GM21367 (cell line): ENCODE measurements around the gene MLLT6.

ENCODE experiments used
- ATAC-seq: cut with Tn5 transposase; IDR thresholded peaks from one replicate; pipeline ENCODE4 v1.9.1; 2021; ENCODE audit not compliant: unreplicated experiment

The MLLT6 gene

DNA sequence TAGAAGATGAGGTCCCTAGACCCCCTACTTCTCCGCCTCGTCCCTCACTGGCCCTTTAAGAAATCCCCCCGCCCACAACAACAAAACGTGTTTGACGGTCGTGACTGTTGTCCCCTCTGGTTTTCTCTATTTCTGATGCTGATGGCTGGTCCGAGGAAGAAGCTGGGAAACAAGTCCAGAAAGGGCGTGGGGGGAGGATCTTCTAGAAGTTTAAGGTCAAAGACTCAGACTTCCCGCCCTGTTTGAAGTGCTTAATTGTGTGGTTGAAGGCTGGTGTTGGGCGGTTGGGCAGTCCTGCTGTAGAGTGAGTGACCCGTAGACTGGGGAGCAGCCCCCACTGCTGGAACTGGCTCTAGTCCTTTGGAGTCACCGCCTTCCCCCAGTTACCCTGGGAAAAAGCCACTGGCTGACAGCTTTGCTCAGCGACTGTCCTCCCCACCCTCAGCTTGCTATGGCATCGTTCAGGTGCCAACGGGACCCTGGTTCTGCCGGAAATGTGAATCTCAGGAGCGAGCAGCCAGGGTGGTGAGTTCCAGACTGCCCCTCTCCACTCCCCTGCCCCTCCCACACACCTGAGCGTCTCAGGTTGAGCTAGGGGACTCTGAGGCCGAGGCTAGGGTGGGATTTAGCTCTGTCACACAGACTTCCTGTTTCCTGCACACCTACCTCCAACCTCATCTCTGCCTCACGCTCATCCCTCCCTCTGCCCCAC, 1.6 kb downstream of the MLLT6 start:
- no peak for ATAC-seq

DNA sequence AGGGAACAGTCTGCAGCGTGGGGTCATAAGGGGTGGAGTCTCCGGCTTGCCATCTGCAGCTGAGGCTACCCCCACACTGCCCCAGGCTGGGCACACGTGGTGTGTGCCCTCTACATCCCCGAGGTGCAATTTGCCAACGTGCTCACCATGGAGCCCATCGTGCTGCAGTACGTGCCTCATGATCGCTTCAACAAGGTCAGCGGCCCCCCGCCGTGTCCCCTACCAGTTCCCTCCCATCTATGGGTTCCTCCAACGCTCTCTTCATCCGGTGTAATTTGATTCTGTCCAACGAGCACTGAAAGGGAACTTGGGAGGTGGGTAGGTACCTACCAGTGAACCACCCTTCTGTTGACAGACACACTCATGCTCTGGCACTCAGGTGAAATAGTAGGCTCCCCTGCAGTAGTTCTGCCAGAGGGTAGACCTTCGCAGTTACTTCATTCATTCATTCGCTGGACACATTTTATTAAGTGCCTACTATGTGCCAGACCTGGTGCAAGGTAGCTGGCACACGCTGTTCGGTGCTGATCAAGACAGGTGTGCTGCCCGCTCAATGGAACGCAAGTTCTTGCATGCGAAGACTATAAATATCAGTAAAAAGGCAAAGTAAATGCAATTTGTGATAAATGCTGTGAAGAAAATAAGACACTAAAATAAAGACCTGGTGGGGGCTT, 2.7 kb downstream of the MLLT6 start:
- ATAC-seq: no peak

DNA sequence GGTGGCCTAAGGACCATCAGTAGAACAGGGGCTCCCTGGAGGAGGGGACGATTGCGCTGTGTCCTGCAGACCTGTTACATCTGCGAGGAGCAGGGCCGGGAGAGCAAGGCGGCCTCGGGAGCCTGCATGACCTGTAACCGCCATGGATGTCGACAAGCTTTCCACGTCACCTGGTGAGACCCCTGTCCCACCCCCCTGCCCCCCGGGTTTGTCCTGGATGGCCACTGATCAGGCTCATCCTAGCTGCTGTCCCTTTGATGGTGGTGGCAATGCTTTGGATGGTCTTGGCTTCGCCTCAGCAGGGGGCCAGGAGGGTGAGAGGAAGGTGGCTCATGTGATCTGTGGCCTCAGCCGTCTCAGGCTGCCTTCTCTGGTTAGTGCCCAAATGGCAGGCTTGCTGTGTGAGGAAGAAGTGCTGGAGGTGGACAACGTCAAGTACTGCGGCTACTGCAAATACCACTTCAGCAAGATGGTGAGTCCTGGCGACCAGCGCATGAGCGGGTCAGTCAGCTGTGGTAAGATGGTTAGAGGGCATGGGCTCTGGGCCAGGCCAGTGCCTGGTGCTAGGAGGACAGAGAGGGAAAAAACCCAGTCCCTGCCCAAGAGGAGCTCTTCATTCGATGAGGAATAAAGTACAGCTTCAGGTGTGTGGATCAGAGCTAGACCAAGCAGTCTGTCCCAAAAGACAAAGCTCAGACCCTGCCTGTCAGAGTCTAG, 4.2 kb downstream of the MLLT6 start:
- no peak for ATAC-seq

DNA sequence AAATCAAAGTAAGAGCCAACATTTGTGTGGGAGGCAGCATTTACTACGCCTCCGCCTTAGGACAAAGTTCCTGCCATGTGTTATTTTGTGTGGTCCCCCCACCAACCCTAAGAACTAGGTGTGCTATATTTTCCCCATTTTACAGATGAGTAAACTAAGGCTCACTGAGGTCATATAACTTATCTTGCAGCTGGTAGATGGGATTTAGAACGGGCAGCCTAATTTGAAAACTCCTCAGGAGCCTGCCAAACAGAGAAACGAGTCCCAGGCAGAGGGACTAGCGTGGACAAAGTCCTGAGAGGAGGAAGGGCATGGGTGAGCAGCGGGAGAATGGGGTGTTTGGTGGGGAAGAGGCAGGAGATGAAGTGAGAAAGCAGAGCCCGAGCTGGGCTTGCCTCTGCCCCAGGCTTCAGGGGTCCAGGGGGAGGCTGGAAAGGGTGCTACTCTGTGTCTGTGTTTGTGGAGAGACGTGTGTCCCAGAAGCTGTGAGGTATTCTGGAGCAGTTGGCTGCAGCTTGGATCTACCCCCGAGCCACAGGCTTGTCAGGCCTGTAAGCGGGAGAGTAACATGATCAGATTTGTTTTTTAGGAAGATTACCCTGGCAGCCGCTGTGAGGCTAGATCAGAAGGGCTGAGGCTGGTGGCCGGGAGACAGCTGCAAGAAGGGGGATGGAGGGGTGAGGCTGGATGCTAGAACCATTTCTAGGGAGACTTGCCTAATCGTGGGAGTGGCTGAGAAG, 5.0 kb downstream of the MLLT6 start:
- ATAC-seq: no peak

DNA sequence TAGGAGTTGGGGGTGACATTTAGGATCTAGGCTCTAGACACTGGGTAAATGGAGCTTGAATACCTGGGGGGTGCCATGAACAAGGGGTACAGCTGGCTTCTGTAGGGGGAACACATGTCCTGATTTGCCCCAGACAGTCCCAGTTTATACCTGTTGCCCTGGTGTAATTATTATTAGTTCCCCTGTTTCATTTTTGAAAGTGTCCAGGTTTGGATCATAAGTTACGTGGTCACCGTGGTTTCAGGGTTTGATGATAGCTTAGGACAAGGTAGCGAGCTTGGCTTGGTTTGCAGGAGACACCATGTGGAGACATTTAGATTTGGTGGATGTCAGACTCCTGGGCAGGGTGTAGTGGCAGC, 5.5 kb downstream of the MLLT6 start:
- ATAC-seq: no peak

DNA sequence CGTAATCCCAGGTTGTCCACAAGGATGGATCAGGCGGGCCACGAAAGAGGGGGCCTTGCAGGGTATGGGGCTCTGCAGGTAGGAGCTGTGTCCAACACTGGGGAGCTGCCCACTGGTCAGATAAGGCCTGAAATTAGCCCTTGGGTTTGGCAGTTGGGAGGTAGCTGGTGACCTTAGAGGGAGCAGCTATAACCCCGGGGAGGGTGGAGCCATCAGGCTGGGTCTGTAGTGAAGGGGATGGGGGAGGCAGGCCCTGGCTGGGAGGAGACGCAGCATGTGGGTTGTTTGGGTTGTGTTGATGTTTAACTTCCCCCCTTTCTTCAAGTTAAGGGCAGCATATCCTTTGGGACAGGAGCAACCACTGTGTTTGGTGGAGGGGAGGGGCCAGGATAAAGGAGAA, 5.9 kb downstream of the MLLT6 start:
- no peak for ATAC-seq

DNA sequence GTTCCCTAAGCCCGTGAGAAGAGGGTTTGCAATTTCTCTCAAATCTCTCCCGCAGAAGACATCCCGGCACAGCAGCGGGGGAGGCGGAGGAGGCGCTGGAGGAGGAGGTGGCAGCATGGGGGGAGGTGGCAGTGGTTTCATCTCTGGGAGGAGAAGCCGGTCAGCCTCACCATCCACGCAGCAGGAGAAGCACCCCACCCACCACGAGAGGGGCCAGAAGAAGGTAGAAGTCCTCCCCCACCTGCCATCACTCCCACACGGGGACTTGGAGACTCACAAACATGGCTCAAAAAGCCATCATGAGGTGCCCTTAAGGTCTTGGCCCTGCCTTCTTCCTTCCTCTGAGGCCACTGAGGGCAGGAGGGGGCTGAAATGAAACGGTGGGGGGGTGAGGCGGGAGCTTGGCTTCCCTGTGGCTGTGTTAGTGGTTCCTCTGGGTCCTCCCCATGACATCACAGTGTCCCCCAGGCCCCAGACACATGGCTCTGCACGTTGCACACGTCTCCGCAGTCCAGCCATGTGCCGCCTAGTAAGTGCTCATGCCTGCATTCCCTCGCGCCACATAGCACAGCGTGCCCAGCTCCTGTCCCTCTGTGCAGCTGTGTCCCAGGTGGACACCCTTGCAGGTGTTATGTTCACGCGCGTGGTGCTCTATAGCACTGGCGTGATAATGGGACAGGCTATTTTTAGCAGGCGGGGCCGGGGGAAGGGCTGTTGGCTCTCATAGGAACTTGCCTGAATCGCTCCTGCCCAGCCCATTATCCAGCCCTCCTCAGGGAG, 6.9 kb downstream of the MLLT6 start:
- ATAC-seq: no peak

DNA sequence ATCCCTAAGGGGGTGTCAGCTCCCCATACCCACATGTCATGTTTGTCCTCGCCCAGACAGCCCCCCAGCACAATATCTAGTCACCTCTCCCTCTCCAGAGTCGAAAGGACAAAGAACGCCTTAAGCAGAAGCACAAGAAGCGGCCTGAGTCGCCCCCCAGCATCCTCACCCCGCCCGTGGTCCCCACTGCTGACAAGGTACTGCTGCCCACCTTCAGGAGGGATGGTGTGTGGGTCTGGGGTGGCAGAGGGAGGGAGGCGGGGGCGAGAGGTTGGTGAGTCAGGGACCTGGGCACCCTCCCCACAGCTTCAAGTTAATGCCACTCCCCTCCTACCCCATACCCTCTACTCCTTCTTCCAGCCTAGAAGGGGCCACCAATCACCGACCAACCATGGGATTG, 7.5 kb downstream of the MLLT6 start:
- ATAC-seq: no peak

DNA sequence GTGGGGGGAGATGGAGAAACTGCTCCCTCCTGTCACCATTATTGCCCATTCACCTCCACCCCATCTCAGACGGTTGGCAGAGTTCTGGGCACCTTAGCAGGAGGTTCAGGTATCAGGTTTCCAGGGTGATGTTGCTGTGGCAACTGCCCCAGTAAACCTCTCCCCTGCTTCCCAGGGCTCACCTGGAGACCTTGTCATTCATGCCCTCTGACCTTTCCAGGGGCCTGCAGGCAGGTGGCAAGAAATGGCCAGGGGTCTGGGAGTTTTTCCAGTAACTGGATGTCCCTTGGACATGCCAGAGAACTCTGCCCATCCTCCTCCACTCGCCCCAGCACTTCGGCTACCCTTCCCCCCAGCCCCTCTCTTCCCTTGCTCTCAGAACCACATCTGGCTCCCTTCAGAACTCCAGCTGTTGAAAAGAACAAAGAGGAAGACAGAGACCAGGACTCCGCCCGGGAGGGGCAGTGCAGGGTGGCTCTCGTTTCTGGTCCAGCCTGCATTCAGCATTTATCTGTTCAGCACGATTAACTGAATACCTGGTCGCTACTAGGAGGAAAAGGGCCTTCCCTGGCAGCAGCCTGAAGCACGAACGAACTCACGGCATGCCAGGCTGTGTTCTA, 8.5 kb downstream of the MLLT6 start:
- ATAC-seq: no peak

DNA sequence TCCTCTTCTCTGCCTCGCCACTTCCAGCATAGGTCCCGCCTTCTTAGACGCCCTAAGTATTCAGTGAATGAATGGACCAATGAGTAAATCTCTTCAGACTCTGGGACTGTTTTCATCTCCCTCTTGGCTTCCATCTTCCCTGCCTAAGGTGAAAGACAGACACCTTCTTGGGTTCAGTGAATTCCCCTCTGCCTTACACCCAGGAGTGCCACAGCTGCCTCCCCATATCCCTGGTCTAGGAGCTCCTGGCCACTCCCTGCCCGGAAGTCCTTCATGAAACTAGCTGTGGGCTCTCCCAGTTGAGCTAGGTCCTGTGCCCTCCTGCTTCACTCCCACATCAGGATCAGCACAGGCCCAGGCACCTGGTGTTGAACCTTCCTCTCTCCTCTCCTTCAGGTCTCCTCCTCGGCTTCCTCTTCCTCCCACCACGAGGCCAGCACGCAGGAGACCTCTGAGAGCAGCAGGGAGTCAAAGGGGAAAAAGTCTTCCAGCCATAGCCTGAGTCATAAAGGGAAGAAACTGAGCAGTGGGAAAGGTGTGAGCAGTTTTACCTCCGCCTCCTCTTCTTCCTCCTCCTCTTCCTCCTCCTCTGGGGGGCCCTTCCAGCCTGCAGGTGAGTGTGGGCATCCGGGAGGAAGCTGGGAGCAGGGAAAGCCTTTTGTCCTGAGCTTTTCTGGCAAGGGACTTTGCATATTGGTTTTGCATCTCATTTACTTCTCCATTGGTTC, 10.3 kb downstream of the MLLT6 start:
- no peak for ATAC-seq

DNA sequence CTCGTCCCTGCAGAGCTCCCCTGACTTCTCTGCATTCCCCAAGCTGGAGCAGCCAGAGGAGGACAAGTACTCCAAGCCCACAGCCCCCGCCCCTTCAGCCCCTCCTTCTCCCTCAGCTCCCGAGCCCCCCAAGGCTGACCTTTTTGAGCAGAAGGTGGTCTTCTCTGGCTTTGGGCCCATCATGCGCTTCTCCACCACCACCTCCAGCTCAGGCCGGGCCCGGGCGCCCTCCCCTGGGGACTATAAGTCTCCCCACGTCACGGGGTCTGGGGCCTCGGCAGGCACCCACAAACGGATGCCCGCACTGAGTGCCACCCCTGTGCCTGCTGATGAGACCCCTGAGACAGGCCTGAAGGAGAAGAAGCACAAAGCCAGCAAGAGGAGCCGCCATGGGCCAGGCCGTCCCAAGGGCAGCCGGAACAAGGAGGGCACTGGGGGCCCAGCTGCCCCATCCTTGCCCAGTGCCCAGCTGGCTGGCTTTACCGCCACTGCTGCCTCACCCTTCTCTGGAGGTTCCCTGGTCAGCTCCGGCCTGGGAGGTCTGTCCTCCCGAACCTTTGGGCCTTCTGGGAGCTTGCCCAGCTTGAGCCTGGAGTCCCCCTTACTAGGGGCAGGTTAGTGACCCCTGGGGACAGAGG, 11.4 kb downstream of the MLLT6 start:
- ATAC-seq: no peak

DNA sequence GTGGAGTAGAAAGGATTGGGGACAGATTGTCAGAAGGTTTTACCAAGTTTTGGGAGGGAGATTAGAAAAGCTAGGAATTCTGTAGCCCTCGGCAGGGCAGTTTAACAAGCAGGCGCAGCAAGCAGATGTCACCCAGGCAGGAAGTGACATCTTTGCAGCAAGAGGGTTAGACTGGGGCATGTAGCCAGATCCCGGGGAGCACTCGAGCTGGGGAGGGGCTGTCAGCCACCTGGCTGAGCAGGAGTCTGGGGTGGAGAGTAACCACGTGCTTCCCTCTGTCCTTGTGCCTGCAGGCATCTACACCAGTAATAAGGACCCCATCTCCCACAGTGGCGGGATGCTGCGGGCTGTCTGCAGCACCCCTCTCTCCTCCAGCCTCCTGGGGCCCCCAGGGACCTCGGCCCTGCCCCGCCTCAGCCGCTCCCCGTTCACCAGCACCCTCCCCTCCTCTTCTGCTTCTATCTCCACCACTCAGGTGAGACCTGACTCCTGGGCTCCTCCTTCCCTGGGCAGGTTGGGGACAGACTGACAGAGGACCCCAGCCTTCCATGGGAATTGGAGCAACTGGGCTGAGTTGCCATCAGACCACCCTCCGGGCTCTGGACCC, 12.2 kb downstream of the MLLT6 start:
- ATAC-seq: no peak

DNA sequence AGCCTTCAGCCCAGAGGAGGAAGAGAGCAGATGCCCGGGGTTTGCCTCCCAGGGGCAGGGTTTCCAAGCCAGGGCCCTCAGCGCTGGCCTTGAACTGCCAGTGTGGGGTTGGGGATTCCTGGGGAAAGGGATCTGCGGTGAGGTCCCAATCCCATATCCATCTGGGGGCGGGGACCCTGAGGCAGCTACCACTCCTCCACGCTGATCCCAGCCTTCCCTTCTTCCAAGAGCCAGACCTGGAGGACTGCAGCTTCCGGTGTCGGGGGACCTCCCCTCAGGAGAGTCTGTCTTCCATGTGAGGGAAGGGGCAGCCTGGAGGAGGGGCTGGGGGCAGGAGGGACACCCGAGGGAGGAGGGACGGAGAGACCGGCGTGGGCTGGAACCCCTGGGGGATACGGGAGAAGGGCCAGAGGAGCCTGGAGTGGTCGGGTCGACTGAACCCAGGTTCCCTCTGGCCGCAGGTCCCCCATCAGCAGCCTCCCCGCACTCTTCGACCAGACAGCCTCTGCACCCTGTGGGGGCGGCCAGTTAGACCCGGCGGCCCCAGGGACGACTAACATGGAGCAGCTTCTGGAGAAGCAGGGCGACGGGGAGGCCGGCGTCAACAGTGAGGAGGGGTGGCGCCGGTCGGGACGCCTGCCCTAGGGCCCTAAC, 14.3 kb downstream of the MLLT6 start:
- no peak for ATAC-seq

DNA sequence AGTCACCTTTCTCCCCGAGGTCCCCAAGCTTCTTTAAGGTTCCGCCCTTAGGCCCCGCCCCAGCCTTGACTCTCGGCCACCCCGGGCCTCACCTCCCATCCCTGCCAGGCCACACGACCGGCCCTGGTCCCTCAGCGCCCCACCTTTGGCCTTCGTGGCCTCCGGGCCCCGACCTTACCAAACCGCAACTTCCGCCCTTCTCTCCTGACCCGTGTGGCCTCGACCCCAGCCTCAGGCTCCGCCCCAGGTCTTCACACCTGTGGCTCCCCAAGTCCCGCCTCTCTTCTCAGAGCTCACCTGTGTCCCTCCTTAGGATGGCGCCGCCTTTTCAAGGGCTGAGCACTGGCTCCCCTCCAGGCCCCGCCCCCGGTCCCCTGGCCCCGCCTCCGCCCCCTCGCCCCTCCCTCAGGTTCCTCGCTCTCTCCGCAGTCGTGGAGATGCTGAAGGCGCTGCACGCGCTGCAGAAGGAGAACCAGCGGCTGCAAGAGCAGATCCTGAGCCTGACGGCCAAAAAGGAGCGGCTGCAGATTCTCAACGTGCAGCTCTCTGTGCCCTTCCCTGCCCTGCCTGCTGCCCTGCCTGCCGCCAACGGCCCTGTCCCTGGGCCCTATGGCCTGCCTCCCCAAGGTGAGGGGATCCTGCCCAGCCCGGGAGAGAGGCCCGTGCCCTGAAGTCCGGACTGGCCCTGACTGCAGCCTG, 15.0 kb downstream of the MLLT6 start:
- no peak for ATAC-seq

DNA sequence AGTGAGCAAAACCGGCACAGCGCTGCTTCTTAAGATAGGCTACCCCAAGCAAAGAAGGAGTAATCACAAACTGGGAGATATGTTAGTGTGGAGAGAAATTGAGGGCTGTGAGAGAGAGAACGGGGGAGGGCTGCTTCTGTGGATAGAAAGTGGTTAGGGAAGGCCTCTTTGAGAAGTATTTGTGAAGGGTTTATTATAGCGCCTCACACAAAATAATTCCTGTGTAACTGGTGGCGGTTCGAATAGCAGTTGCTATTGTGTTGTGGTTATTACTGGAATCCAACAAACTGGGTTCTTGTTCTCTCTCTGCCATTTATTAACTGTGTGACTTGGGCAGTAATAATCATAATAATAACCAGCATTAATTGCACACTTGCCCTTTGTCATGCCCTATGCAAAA, 15.9 kb downstream of the MLLT6 start:
- ATAC-seq: no peak

DNA sequence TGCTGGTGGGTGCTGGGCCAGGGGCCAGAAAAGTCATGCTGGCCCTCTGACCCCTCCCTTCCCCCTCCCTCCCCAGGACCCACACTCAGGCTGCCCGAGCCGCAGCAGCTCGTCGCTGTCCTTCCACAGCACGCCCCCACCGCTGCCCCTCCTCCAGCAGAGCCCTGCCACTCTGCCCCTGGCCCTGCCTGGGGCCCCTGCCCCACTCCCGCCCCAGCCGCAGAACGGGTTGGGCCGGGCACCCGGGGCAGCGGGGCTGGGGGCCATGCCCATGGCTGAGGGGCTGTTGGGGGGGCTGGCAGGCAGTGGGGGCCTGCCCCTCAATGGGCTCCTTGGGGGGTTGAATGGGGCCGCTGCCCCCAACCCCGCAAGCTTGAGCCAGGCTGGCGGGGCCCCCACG, 16.7 kb downstream of the MLLT6 start:
- no peak for ATAC-seq

DNA sequence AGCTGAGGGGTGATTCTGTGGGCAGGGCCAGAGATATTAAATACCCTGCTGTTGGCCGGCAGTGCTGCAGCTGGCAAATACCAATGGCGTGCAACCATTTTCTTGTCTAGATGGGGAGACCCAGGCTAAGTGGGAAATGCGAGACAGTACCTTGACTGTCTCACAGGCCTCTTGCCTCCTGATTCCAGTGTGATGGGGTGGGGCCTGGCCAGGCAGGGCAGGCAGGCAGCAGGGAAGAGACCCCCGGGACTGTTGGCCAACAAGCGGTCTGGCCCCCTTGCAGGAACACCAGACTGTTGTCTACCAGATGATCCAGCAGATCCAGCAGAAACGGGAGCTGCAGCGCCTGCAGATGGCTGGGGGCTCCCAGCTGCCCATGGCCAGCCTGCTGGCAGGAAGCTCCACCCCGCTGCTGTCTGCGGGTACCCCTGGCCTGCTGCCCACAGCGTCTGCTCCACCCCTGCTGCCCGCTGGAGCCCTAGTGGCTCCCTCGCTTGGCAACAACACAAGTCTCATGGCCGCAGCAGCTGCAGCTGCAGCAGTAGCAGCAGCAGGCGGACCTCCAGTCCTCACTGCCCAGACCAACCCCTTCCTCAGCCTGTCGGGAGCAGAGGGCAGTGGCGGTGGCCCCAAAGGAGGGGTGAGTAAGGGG, 19.4 kb downstream of the MLLT6 start:
- ATAC-seq: no peak
